Body of pancreas (tissue), 4 donors: ENCODE measurements around the gene NDUFB4. TPM values are rescaled to one million over a fixed set of nuclear protein-coding genes. Genes with fewer than 3 reads are reported as not detected.

Experiments used
- ATAC-seq: fragments of 150-250 bp; one replicate; pipeline ENCODE4 v1.9.1; 2016
- DNase-seq, 4 donors: peaks; one replicate each; pipeline ENCODE4 v3.0.0-alpha.2; 2019
- H3K27ac ChIP-seq, 4 donors: fragments of 200-600 bp; sonication (generic); 1 replicate in 3 of 4; 2 replicates in 1 of 4; pipeline versions ENCODE4 v1.5.1 to v1.6.1; 2016 to 2019; ENCODE audit warnings: mild to moderate bottlenecking in 1 of 4, mixed read lengths in 1 of 4, moderate library complexity in 1 of 4
- H3K27me3 ChIP-seq, 2 donors: fragments of 200-600 bp; sonication (generic); one replicate each; pipeline ENCODE4 v1.6.0; 2016; ENCODE audit warnings: mild to moderate bottlenecking in 1 of 2
- H3K36me3 ChIP-seq, 2 donors: fragments of 200-600 bp; sonication (generic); replicated peaks in 1 of 2; 2 replicates each; pipeline ENCODE4 v1.5.1; 2016; ENCODE audit warnings: low read depth in 2 of 2; ENCODE audit not compliant: insufficient read depth in 1 of 2
- H3K4me1 ChIP-seq: fragments of 200-600 bp; sonication (generic); one replicate; pipeline ENCODE4 v1.6.0; 2016
- H3K4me3 ChIP-seq, 2 donors: fragments of 200-600 bp; sonication (generic); 1 replicate in 1 of 2; 2 replicates in 1 of 2; pipeline ENCODE4 v1.5.1; 2016 to 2019
- H3K9me3 ChIP-seq, 3 donors: fragments of 200-600 bp; sonication (generic); 1 replicate in 2 of 3; 2 replicates in 1 of 3; pipeline ENCODE4 v1.5.1; 2016
- POLR2A ChIP-seq, 3 donors: fragments of 450-650 bp; IDR thresholded peaks; one replicate each; pipeline ENCODE4 v1.6.1; 2016; ENCODE audit warnings: antibody characterized with exemption in 3 of 3, mild to moderate bottlenecking in 2 of 3
- WGBS, 2 donors: methylation state at CpG; one replicate each; pipeline ENCODE4 v1.1.5; 2017; 5-methylcytosine and 5-hydroxymethylcytosine counted together
- intact Hi-C: fragments of 100-400 bp; cut with DNase I; formaldehyde crosslinking; loops from one replicate; pipeline ENCODE4 v1.15.1; 2023
- total RNA-seq, 2 donors: library from RNA; depleted of rRNA; stranded (reverse); fragments of >200 nt; gene quantifications; one replicate each; pipeline ENCODE4 v1.1.0, GENCODE V29; 2016
- TF ChIP-seq, protein P1 (sequence below), 7 experiments: fragments of 450-650 bp in 4 of 7; fragments of 200-600 bp in 3 of 7; sonication (generic) in 3 of 7; IDR thresholded peaks; one replicate each; pipeline ENCODE4 v1.5.1; 2016 to 2019; ENCODE audit warnings: antibody characterized with exemption in 7 of 7

Gene NDUFB4
- 10 to 100 TPM; 15.8 to 60.7 TPM for total RNA-seq

DNA sequence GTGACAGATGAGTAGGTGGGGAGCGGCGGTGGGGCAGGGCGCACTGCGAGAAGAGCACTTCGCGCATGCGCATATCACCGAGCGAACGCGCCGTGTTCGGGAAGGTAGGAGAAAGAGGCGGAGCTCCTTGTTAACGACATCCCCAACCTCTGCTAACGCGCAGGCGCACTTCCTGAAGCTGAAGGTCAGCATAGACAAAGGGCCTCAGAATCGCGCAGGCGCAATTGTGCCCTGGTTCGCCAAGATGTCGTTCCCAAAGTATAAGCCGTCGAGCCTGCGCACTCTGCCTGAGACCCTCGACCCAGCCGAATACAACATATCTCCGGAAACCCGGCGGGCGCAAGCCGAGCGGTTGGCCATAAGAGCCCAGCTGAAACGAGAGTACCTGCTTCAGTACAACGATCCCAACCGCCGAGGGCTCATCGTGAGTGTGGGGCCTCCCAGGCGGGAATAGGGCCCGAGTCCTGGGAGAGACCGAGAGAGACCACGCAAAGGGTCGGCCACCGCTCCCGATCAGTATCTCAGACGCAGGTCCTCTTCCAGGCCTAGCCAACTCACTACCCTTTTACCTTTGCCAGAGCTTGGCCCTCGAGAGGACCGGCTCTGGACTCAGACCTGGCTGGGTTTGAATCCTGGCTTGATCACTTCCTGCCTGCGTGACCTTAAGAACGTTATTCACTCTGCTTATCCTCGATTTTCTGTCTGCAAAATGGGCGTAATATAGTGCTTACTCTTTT is at the start of gene NDUFB4:
TSS of gene NDUFB4 (plus strand) at position 221 of the 737 bp plus-strand sequence. CDS start at position 245, 24 bp downstream.
- ATAC-seq (peak; percentile 100), DNase-seq (peak; percentile 96 to 99 (median 98))
- peaks cover 37% of the 10 kb centered on the region for H3K4me1 ChIP-seq
- TF ChIP-seq, protein P1, sequence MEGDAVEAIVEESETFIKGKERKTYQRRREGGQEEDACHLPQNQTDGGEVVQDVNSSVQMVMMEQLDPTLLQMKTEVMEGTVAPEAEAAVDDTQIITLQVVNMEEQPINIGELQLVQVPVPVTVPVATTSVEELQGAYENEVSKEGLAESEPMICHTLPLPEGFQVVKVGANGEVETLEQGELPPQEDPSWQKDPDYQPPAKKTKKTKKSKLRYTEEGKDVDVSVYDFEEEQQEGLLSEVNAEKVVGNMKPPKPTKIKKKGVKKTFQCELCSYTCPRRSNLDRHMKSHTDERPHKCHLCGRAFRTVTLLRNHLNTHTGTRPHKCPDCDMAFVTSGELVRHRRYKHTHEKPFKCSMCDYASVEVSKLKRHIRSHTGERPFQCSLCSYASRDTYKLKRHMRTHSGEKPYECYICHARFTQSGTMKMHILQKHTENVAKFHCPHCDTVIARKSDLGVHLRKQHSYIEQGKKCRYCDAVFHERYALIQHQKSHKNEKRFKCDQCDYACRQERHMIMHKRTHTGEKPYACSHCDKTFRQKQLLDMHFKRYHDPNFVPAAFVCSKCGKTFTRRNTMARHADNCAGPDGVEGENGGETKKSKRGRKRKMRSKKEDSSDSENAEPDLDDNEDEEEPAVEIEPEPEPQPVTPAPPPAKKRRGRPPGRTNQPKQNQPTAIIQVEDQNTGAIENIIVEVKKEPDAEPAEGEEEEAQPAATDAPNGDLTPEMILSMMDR (IDR thresholded peaks at IDR 0.05): no peak
- peak; percentile 71 to 91 (median 91) for TF ChIP-seq POLR2A (IDR thresholded peaks at IDR 0.05)
- no peaks in the 10 kb centered on the region for H3K9me3 ChIP-seq
- WGBS, 2 donors: 0 to 1% methylated on average over 35 to 53 of the region's 53 CpGs
- peak within 1 kb of the TSS; percentile 80 to 95 (median 92) for H3K27ac ChIP-seq
- intact Hi-C loops: no loop called here
- H3K27me3 ChIP-seq: no peaks in the 10 kb centered on the region
- peak within 1 kb of the TSS; percentile 61 to 82 for H3K4me3 ChIP-seq
- H3K36me3 ChIP-seq: no peaks in the 10 kb centered on the region

DNA sequence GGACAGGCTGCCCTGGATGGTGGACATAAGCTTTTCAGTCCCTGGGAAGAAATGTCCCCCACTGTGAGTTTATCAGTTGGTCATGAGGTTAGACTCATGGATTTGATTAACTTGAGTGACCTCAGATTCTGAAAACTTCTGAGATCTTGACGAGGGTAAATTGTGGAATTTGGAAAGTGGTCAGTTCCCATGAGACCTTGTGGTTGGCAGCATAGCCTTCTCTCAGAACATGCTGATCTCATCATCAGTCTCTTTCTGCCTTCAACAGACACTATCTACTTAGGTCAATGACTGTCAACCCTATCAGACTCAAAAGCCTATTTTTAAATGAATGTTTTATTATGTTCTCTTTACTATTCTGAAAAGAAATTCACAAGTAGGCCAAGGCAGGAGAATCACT is 45.6 kb upstream of the NDUFB4 start:
- TF ChIP-seq, protein P1 (IDR thresholded peaks at IDR 0.05): no peak
- TF ChIP-seq POLR2A (IDR thresholded peaks at IDR 0.05): no peak
- intact Hi-C loops: no loop called here
- Histone ChIP-seq H3K27me3 (no peaks in the 10 kb centered on the region), H3K9me3 (no peaks in the 10 kb centered on the region), H3K27ac (no peak overlapping the region), H3K4me3 (no peak overlapping the region), H3K4me1 (peaks cover 10% of the 10 kb centered on the region), H3K36me3 (no peaks in the 10 kb centered on the region)
- WGBS, 2 donors: 0 to 59% methylated on average over 1 of the region's 1 CpG
- no peak for DNase-seq
- no peak for ATAC-seq

DNA sequence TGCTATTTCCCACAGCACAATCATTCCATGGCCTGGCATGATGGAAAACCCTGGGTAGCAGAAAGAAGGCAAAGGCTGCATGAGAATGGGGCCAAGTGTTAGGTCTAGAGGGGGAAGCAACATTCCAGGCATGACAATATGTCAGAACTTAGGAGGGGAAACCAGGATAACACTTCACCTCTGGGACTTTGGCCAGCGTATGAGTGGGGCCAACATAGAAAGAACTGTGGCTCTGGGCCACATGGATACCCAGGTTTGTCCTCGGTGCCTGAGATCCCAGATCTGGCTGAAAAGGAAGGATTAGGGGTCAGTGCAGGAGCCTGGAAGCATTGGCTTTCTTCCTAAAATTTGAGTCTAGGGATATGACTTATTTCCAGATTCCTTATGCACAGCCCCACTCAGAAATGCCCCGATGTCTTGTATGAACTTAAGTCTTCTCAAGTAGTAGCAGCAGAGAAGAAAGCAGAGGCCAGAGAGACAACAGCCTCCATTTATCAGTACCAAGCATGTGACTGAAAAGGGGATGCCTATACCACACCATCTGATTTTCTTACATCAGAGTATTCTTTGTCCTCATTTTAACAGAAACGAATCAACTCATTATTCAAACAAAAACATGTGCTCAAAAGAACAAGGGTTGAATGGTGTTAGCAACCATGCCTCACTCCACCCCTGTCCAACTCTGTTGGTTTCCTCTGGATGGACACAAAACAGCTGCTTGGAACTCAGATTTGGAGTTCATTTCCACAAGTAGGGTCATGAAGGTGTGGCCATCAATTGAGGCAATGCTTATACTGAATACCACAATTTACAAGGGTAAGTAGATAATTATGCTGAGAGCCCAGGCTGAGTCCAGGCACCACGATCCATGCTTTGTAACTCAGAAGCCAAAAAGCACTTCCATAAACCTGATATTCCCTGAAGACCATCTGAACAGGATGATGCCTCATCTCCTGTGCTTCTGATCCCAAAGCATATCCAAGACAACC is 43.7 kb upstream of the NDUFB4 start:
- intact Hi-C loops: no loop called here
- Histone ChIP-seq H3K4me3 (no peak overlapping the region), H3K36me3 (no peaks in the 10 kb centered on the region), H3K4me1 (peaks cover 29% of the 10 kb centered on the region), H3K27ac (no peak overlapping the region), H3K9me3 (no peaks in the 10 kb centered on the region), H3K27me3 (no peaks in the 10 kb centered on the region)
- no peak for DNase-seq
- WGBS, 2 donors: 81 to 87% methylated on average over 5 of the region's 5 CpGs
- TF ChIP-seq POLR2A (IDR thresholded peaks at IDR 0.05): no peak
- TF ChIP-seq, protein P1 (IDR thresholded peaks at IDR 0.05): no peak
- ATAC-seq: no peak

DNA sequence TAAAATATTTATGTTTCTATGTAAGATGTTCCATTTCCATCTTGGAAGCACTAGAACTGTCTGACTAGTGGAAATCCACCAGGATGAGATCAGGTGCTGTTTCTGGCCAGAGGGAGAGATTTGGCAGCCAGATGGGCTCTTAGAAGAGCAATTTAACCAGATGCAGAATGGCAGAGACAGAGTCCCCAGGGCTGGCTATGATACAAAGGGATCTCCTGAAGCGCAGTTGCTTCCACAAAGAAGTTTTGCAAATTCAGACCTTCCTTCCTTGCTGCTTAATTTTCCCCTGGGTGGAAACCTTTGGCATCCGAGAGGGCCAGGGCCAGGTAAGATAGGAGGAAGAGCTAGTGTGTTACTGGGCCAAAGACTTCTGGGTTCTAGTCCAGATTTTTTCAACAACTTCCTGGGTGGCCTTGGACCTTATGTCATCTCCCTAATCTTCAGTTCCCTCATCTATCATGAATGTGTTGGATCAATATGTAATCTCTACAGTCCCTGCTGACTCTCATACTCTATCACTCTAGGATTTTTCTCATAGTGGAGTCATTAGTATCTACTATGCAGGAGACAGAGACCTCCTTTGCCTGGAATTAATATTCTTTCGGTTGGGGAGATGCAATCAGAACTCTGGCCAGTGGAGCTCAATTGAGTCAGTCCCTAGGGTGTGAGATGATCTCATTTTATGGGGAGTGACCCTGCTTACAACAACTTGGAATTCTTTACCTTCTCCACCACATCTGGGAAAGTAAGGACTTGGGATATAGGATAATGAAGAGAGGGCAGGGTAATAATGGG is 41.1 kb upstream of the NDUFB4 start:
- 61 to 82% methylated on average over 3 of the region's 3 CpGs for WGBS, 2 donors
- DNase-seq (no peak), ATAC-seq (no peak)
- Histone ChIP-seq H3K4me3 (no peak overlapping the region), H3K27ac (peak overlapping the region; percentile 39 to 81 (median 68)), H3K36me3 (no peaks in the 10 kb centered on the region), H3K4me1 (peaks cover 48% of the 10 kb centered on the region), H3K27me3 (no peaks in the 10 kb centered on the region), H3K9me3 (no peaks in the 10 kb centered on the region)
- TF ChIP-seq, protein P1 (IDR thresholded peaks at IDR 0.05): no peak
- TF ChIP-seq POLR2A (IDR thresholded peaks at IDR 0.05): no peak
- intact Hi-C loops: loop anchor here (5.0 kb wide), 1 partner anchor 303 kb away; no protein-coding TSS in a partner anchor
